ENCODE measurements around the gene ABCB11.

Gene ABCB11

GRCh38 chr2:169007356-169007755, 23.8 kb downstream of the ABCB11 start:
- no peak for DNase-seq (ENCODE audit: low read depth)

- DNase-seq (ENCODE audit: low read depth), result no peak
Measured at GRCh38 chr2:169006665-169007064, 24.5 kb downstream of the ABCB11 start.

GRCh38 chr2:169005994-169006393, 25.1 kb downstream of the ABCB11 start:
- no peak for DNase-seq (ENCODE audit: low read depth)

DNA sequence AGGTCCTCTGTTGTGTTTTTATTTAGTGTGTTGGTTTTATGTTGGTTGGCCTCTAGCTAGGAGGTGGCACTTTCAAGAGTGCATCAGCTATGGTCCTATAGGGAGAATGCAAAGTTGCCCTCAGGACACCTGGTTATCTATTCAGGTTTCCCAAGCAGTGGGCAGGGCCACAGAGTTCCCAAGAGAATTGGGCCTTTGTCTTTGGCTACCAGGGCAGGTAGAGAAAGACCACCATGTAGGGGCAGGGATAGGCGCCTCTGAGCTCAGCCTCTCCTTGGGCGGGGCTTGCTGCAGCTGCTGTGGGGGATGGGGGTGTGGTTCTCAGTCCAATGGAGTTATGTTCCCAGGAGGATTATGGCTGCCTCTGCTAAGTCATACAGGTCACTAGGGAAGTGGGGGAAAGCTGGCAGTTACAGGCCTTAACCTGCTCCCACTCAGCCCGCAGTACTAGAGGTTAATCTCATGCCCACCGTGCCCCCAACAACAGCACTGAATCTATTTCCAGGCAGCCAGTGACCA, 26.0 kb downstream of the ABCB11 start:
- no peak for DNase-seq (ENCODE audit: low read depth)

DNA sequence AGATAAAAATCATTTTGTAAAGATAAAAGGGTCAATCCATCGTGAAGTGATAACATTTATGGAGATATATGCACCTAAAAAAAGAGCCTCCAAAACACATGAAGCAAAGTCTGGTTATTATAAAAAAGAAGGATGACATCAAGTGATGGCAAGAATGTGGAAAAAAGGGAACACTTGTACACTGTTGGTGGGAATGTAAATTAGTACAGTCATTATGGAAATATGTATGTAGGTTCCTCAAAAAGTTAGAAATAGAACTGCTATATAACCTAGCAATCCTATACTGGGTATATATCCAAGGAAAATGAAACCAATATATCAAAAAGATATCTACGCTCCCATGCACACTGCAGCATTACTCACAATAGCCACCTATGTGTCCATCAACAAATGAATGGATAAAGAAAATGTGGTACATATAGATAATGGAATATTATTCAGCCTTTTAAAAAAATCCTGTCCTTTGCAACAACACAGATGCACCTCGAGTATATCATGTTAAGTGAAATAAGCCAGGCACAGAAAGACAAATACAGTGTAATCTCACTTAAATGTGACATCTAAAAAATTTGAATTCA, 28.9 kb downstream of the ABCB11 start:
- DNase-seq (ENCODE audit: low read depth), result no peak

- DNase-seq (ENCODE audit: low read depth), result peak; percentile 47
Measured at GRCh38 chr2:169001116-169001815, 29.9 kb downstream of the ABCB11 start.

DNA sequence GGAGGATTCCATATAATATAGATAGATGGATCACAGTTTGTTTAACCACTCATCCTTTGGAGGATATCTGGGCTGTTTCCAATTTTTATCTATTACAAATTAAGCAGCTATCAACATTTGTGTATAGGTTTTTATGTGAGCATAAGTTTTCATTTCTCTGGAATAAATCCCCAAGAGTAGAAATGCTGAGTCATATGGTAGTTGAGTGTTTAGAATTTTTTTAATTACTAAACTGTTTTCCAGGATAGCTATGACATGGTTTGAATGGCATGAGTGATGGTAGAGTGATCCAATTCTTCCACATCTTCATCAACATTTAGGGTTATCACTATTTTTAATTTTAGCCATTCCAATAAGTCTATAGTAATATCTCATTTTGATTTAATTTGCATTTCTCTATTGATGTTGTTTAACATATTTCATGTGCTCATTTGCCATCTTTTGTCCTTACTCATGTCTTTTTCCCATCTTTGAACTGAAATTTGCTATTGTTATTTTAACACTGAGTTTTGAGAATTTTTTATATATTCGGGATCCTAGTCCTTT, 31.4 kb downstream of the ABCB11 start:
- no peak for DNase-seq (ENCODE audit: low read depth)

- DNase-seq (ENCODE audit: low read depth), result no peak
Measured at GRCh38 chr2:168998609-168999211, 32.4 kb downstream of the ABCB11 start.

DNA sequence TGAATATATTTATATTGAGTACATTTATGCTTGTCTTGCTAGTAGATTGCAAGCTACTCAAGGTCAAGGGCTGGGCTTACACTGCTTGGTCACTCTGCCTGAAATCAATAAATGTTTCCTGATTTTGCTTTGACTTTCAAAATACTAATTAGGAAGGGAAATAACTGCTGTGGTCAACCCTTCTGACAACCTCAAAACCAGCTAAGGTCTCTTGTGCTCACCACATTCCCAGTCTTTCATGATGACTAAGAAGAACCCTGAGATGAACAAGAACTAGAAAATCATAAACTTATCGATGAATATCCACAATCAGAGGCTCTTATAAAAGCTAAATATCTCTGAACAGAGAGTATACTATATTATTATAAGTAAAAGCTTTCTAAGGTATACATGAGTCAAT, 33.3 kb downstream of the ABCB11 start:
- no peak for DNase-seq (ENCODE audit: low read depth)

DNA sequence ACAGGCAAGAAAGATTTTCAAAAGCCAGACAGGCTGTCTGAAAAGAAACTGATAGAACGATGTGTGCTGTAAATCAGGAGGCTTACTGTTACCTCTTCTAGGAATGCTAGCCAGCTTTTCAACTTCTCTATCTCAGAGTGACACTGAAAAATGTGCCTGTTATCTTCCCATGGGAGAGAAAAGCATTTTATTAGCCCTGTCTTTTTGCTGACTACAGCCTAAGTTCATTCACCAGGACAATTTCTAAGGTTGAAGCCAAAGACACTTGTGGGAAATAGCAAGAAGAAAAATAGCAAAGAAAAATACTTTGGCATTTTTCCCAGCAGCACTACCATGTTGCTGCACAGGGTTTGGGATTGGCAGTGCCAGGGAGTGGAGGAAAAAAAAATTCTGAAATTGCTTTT, 34.0 kb downstream of the ABCB11 start:
- DNase-seq (ENCODE audit: low read depth), result no peak

DNA sequence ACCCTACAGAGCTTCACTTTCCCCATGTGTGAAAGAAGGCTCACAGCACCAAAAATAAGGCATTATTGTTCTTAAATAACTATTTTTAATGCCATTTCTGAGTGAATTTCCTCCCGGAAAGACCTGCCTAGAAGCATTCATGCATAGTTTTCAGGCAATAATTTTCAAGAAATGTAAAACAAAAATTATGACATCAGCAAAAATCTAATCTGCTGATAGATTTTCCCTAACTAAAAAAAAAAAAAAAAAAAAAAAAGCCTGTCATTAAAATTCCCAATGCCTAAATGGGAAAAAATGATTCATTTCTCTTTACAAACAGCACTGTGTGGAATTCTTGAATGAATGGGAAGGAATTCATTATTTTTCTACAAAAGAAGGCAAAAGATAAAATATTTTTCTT, 35.4 kb downstream of the ABCB11 start:
- no peak for DNase-seq (ENCODE audit: low read depth)

DNA sequence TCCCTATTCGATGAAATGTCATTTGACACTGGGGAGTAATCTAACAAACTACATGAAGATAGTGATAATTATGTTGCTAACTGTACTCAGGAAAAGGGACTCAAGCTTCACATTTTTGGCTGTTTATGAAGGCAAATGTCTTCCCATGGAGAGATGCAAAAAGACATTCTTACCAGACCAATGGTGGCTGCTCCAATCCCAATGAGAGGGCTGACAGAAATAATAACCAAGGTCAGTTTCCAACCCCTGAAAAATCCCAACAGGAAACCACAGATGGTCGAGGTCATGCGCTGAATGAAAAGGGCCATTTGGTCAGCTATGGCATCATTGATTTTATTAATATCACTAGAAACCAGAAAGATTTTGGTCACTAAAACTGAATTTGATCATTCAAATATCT, 37.6 kb downstream of the ABCB11 start:
- no peak for DNase-seq (ENCODE audit: low read depth)

DNA sequence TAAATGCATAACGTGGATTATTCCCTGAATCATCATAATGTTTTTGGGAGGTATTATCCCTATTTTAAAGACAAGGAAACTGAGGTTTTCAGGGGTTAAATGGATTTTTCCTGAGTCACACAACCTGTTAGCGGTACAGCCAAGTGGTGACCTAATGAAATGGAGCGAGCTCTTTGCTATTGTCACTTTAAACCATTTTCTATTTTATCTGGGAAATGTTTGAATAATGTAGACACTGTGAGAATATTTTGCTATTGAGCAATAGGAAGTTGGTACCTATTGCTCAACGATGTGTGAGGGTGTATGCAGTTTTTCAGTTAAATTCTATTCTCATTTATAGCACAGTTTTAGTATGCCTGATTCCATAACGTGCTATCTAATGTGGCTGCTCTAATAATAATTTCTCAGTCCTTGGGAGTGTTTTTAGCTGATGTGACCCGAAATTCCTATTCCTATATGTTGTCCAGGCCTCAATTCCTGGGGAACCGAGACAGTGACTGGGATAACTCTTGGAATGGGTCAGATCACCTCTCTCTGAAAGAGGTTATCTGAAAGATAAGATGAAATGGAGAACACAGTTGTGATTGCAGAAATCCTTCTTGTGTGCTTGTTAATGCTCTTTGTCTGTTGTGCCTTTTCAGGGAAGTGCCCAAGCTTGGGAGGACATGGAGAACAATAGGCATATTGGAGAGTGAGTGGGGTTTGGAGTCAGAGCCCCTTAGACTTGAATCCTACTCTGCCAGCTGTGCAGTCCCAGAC, 38.4 kb downstream of the ABCB11 start:
- DNase-seq (ENCODE audit: low read depth), result no peak

DNA sequence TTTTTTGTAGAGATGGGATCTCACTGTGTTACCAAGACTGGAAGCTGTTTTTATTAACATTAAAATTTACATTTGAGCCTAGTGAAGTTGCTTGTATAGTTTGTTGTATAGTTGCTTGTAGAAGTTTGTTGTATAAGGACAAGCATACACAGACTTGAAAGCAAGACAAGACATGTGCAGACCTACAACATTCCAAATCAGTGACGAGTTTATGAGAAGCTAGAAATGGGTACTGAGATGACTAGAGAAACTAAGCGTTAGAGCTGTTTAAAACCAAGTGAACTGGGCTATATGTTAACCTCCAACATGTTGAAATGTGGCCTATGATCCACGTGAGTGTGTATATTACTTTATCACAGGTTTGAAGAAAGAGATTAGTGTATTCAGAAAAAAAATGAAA, 39.1 kb downstream of the ABCB11 start:
- no peak for DNase-seq (ENCODE audit: low read depth)

DNA sequence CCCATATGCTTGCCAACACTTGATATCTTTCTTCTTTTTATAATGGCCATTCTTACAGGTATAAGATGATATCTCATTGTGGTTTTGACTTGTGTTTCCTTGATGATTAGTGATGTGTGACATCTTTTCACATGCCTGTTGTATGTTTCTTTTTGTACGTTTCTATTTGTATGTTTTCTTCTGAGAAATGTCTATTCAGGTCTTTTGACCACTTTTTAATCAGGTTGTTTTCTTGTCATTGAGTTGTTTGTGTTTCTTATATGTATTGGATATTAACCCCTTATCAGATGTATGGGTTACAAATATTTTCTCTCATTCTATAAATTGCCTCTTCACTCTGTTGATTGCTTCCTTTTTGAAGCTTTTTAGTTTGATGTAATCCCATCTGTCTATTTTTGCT, 42.4 kb downstream of the ABCB11 start:
- no peak for DNase-seq (ENCODE audit: low read depth)

GRCh38 chr2:168986398-168986943, 44.7 kb downstream of the ABCB11 start:
- no peak for DNase-seq (ENCODE audit: low read depth)

- no peak for DNase-seq (ENCODE audit: low read depth)
Measured at GRCh38 chr2:168981651-168982050, 49.5 kb downstream of the ABCB11 start.

- DNase-seq (ENCODE audit: low read depth), result no peak
Measured at GRCh38 chr2:168978461-168978861, 52.7 kb downstream of the ABCB11 start.

- DNase-seq (ENCODE audit: low read depth), result no peak
Measured at GRCh38 chr2:168977608-168978007, 53.5 kb downstream of the ABCB11 start.

DNA sequence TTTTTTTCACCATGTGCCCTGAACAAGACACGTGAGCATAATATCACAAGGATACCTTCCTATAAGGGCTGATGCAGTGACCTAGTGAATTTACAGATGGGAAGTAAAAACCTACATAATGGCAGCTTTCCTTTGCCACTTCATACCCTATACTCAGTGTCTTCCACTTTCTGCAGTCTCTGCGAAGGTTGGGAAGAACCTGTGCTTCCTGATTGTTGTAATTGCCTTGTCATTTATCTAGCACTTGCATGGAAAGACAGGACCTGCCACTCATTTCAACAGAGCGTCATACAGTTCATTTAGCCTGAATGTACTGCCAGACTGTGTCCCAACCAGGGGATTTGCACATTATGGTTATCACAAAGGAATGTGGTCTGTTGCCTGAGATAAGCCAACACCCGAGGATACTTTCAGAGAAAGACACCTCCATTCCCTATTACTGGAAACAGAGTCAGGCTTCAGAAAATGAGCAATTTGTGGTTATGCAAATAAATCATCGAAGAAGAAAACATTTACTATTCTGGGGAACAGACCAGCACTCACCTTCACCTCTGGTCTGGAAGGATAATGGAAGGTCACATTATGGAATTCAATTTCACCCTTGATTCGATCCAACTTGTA, 55.0 kb downstream of the ABCB11 start:
- DNase-seq (ENCODE audit: low read depth), result no peak

- DNase-seq (ENCODE audit: low read depth), result no peak
Measured at GRCh38 chr2:168974428-168974827, 56.7 kb downstream of the ABCB11 start.

DNA sequence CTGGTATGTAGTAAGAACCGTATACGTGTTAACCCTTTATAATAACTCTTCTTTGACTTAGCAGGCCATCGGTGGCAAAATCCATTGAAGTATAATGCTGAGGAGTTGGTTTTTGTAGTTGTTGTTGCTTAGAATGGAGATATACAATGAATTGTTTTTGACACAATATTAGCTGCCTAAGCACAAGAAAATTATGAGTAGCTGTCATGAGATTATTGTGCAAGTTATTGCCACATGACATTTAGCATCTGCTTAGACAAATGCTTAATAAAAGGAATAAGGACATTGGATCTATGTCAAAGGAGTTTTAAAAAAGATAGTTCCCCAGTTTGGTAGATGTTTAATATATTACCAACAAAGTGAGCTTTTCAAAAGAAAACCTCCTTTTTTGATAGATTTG, 59.9 kb downstream of the ABCB11 start:
- no peak for DNase-seq (ENCODE audit: low read depth)
